SK-N-SH (cell line): ENCODE data around the gene BLVRA. TPM values are rescaled to one million over a fixed set of nuclear protein-coding genes. Genes with fewer than 3 reads are reported as not detected.

ENCODE experiments used
- CTCF ChIA-PET: fragments of 300-600, 350-600 bp; formaldehyde crosslinking; extraction: SDS; loops from one replicate; lab custom pipeline; 2021; lab: Yijun Ruan, JAX
- POLR2A ChIA-PET: fragments of 350-600 bp; sonication (Branson Sonifier 250); formaldehyde crosslinking; extraction: SDS; loops from one replicate; lab custom pipeline; 2020; ENCODE audit warnings: antibody characterized with exemption, inconsistent platforms; lab: Yijun Ruan, JAX
- DNase-seq: peaks from one replicate; pipeline ENCODE4 v3.0.0; 2012
- H2AFZ ChIP-seq: fragments of 200-600 bp; sonication (generic); 2 replicates; pipeline ENCODE4 v1.8.1; 2016; ENCODE audit warnings: antibody characterized with exemption, mild to moderate bottlenecking, low read depth
- H3F3A ChIP-seq: fragments of 200-600 bp; sonication (generic); replicated peaks from 2 replicates; pipeline ENCODE3; 2016; ENCODE audit warnings: antibody characterized with exemption, mild to moderate bottlenecking; ENCODE audit not compliant: insufficient read depth
- H3K27ac ChIP-seq, 2 experiments: fragments of 200-500 bp in 1 of 2; fragments of 200-600 bp in 1 of 2; sonication (Bioruptor generic) in 1 of 2; sonication (generic), shearing (Covaris generic) in 1 of 2; 2 replicates each; pipeline versions ENCODE4 v1.5.1 to v1.6.1; 2014 to 2016; ENCODE audit warnings: low read depth in 2 of 2, inconsistent platforms in 1 of 2, low read length in 1 of 2, mild to moderate bottlenecking in 1 of 2, mixed read lengths in 1 of 2
- H3K27me3 ChIP-seq: fragments of 200-600 bp; sonication (generic), shearing (Covaris generic); 2 replicates; pipeline ENCODE4 v1.6.1; 2016; ENCODE audit warnings: mixed run types; ENCODE audit not compliant: insufficient read depth
- H3K36me3 ChIP-seq, 2 experiments: fragments of 200-500 bp in 1 of 2; fragments of 200-600 bp in 1 of 2; sonication (Bioruptor generic) in 1 of 2; sonication (generic) in 1 of 2; replicated peaks in 1 of 2; 2 replicates each; pipeline versions ENCODE3 to v1.5.1; 2014 to 2016; ENCODE audit warnings: low read length in 1 of 2, mild to moderate bottlenecking in 1 of 2; ENCODE audit not compliant: insufficient read depth in 2 of 2, control insufficient read depth in 1 of 2
- H3K4me1 ChIP-seq, 2 experiments: fragments of 200-500 bp in 1 of 2; fragments of 200-600 bp in 1 of 2; sonication (Bioruptor generic) in 1 of 2; sonication (generic), shearing (Covaris generic) in 1 of 2; 2 replicates each; pipeline versions ENCODE4 v1.5.1 to v1.6.1; 2014 to 2016; ENCODE audit warnings: low read depth in 1 of 2, low read length in 1 of 2, mixed run types in 1 of 2; ENCODE audit not compliant: insufficient read depth in 2 of 2, control insufficient read depth in 1 of 2
- H3K4me2 ChIP-seq: fragments of 200-600 bp; sonication (generic), shearing (Covaris generic); 2 replicates; pipeline ENCODE4 v1.6.1; 2017; ENCODE audit warnings: mixed run types
- H3K4me3 ChIP-seq, 2 experiments: fragments of 200-500 bp in 1 of 2; fragments of 200-600 bp in 1 of 2; sonication (Bioruptor generic) in 1 of 2; sonication (generic), shearing (Covaris generic) in 1 of 2; 2 replicates each; pipeline versions ENCODE4 v1.5.1 to v1.8.1; 2014 to 2016; ENCODE audit warnings: low read depth in 2 of 2, inconsistent platforms in 1 of 2, low read length in 1 of 2, mild to moderate bottlenecking in 1 of 2, mixed read lengths in 1 of 2, moderate library complexity in 1 of 2
- H3K79me2 ChIP-seq: fragments of 200-600 bp; sonication (generic); 2 replicates; pipeline ENCODE4 v1.8.1; 2017; ENCODE audit warnings: mild to moderate bottlenecking; ENCODE audit not compliant: insufficient read depth
- H3K9ac ChIP-seq: fragments of 200-600 bp; sonication (generic); 2 replicates; pipeline ENCODE4 v1.6.1; 2017; ENCODE audit warnings: mixed run types
- H3K9me2 ChIP-seq: fragments of 200-600 bp; sonication (generic); 2 replicates; pipeline ENCODE4 v1.6.1; 2017; ENCODE audit warnings: mixed run types
- H3K9me3 ChIP-seq: fragments of 200-600 bp; sonication (generic); 2 replicates; pipeline ENCODE4 v1.6.1; 2017; ENCODE audit warnings: mixed run types, mild to moderate bottlenecking, moderate library complexity
- H4K20me1 ChIP-seq: fragments of 200-600 bp; sonication (generic); 2 replicates; pipeline ENCODE4 v1.6.1; 2017; ENCODE audit warnings: mild to moderate bottlenecking, mixed run types; ENCODE audit not compliant: insufficient read depth
- CTCF ChIP-seq: fragments of 200-600 bp; sonication (generic); IDR thresholded peaks from 2 replicates; pipeline ENCODE4 v1.6.1; 2017; ENCODE audit warnings: antibody characterized with exemption, mild to moderate bottlenecking, moderate library complexity
- ELF1 ChIP-seq: IDR thresholded peaks from 2 replicates; pipeline ENCODE4 v1.4.0; 2012
- EP300 ChIP-seq, 2 experiments: IDR thresholded peaks; 2 replicates each; pipeline versions ENCODE4 v1.4.0 to v1.6.1; 2012; ENCODE audit warnings: borderline replicate concordance in 1 of 2, low read depth in 1 of 2, low read length in 1 of 2
- EZH2phosphoT487 ChIP-seq: fragments of 200-600 bp; sonication (generic); IDR thresholded peaks from 2 replicates; pipeline ENCODE4 v1.6.1; 2017; ENCODE audit warnings: low read depth, mixed run types, mild to moderate bottlenecking, antibody characterized with exemption, moderate library complexity, borderline replicate concordance
- FOSL2 ChIP-seq: IDR thresholded peaks from 2 replicates; pipeline ENCODE4 v1.4.0; 2012; ENCODE audit warnings: low read depth, mild to moderate bottlenecking, moderate library complexity, borderline replicate concordance
- FOXJ3 ChIP-seq: sonication (generic); formaldehyde crosslinking; IDR thresholded peaks from 2 replicates; pipeline ENCODE4 v1.5.1; 2020; ENCODE audit warnings: mild to moderate bottlenecking, missing genetic modification reagents
- FOXM1 ChIP-seq: IDR thresholded peaks from 2 replicates; pipeline ENCODE4 v1.4.0; 2012; ENCODE audit warnings: low read depth, mild to moderate bottlenecking
- IRF3 ChIP-seq: fragments of 150-350 bp; IDR thresholded peaks from 2 replicates; pipeline ENCODE4 v1.6.1; 2016; ENCODE audit warnings: mild to moderate bottlenecking, low read depth, low read length
- MEF2A ChIP-seq: IDR thresholded peaks from 2 replicates; pipeline ENCODE4 v1.4.0; 2012; ENCODE audit warnings: low read depth, borderline replicate concordance
- NFIC ChIP-seq: IDR thresholded peaks from 2 replicates; pipeline ENCODE4 v1.4.0; 2012; ENCODE audit warnings: borderline replicate concordance
- NRF1 ChIP-seq: IDR thresholded peaks from 2 replicates; pipeline ENCODE4 v1.6.1; 2012; ENCODE audit warnings: low read depth, mild to moderate bottlenecking, low read length
- RAD21 ChIP-seq: IDR thresholded peaks from 2 replicates; pipeline ENCODE4 v1.6.1; 2012; ENCODE audit warnings: mild to moderate bottlenecking, low read length
- RCOR1 ChIP-seq: fragments of 150-350 bp; IDR thresholded peaks from 2 replicates; pipeline ENCODE4 v1.6.1; 2017; ENCODE audit warnings: antibody characterized with exemption, low read length
- RFX5 ChIP-seq: IDR thresholded peaks from 2 replicates; pipeline ENCODE4 v1.6.1; 2012; ENCODE audit warnings: mild to moderate bottlenecking, improper control_type of control experiment, low read length
- RXRA ChIP-seq: IDR thresholded peaks from 2 replicates; pipeline ENCODE4 v1.4.0; 2012; ENCODE audit warnings: low read depth, mild to moderate bottlenecking, borderline replicate concordance
- TAF1 ChIP-seq: IDR thresholded peaks from 2 replicates; pipeline ENCODE4 v1.6.1; 2012; ENCODE audit warnings: low read depth, mild to moderate bottlenecking, low read length, moderate library complexity, borderline replicate concordance
- TCF12 ChIP-seq: IDR thresholded peaks from 2 replicates; pipeline ENCODE4 v1.4.0; 2012
- TEAD4 ChIP-seq: IDR thresholded peaks from 2 replicates; pipeline ENCODE4 v1.4.0; 2012; ENCODE audit warnings: mild to moderate bottlenecking, borderline replicate concordance; ENCODE audit not compliant: insufficient read depth
- YY1 ChIP-seq: IDR thresholded peaks from 2 replicates; pipeline ENCODE4 v1.4.0; 2012; ENCODE audit warnings: low read depth, mild to moderate bottlenecking
- WGBS: methylation state at CpG from one replicate; pipeline ENCODE4 v1.1.6; 2017; ENCODE audit warnings: low lambda C conversion rate; 5-methylcytosine and 5-hydroxymethylcytosine counted together
- polyA plus RNA-seq, 3 experiments: library from polyadenylated mRNA; depleted of rRNA; stranded (reverse); fragments of >200 nt; gene quantifications; 2 replicates each; pipeline ENCODE4 v1.2.3, GENCODE V29; 2012
- TF ChIP-seq, protein P1 (sequence below): IDR thresholded peaks from 2 replicates; pipeline ENCODE4 v1.4.0; 2012; ENCODE audit warnings: low read depth

The BLVRA gene
- polyA plus RNA-seq, 1 of the 3 experiments (the other 2 are of a cell fraction) = 123 TPM

GRCh38 chr7:43781726-43782607 lies 23.5 kb downstream of the BLVRA start (continued):
- TF ChIP-seq YY1 (peak; percentile 19; the same call in 1 of the 2 replicates), CTCF (no peak), RFX5 (no peak), FOSL2 (peak; percentile 92), NFIC (peak; percentile 59), TCF12 (peak; percentile 99), RCOR1 (no peak), TEAD4 (0 out of 2 replicates have a peak, but pooled peaks have one; percentile 69), RAD21 (no peak), NRF1 (no peak), FOXJ3 (CRISPR knock-in tag) (no peak)
- TF ChIP-seq, protein P1, sequence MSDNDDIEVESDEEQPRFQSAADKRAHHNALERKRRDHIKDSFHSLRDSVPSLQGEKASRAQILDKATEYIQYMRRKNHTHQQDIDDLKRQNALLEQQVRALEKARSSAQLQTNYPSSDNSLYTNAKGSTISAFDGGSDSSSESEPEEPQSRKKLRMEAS = peak; percentile 65; the same call in 1 of the 2 replicates

GRCh38 chr7:43782768-43783555 lies 24.5 kb downstream of the BLVRA start:
- no peaks in the 10 kb centered on the region for H3K9me2 ChIP-seq
- no peak for DNase-seq
- WGBS = 96% methylated on average over 8 of the region's 8 CpGs
- no peaks in the 10 kb centered on the region for H3K9me3 ChIP-seq
- H3F3A ChIP-seq = peaks cover 30% of the 10 kb centered on the region
- no peak overlapping the region for H2AFZ ChIP-seq
- peaks cover 8 to 19% of the 10 kb centered on the region in 2 experiments for H3K4me1 ChIP-seq
- POLR2A ChIA-PET = interaction anchor here (1.0 kb wide), 1 partner anchor 53 kb away, joined by 3 read pairs; the partner anchor contains the start of gene COA1
- peaks cover 7% of the 10 kb centered on the region in 2 experiments for H3K36me3 ChIP-seq
- no peak for TF ChIP-seq TAF1
- no peak for TF ChIP-seq EZH2phosphoT487
- TF ChIP-seq IRF3 = no peak
- no peak for TF ChIP-seq FOXM1
- no peak for TF ChIP-seq TEAD4
- TF ChIP-seq MEF2A = no peak
- no peak for TF ChIP-seq RXRA
- TF ChIP-seq RAD21 = no peak
- TF ChIP-seq ELF1 = no peak
- TF ChIP-seq EP300 (IDR thresholded peaks at IDR 0.05; ENCODE audit: borderline replicate concordance in 1 of 2, low read depth in 1 of 2, low read length in 1 of 2) = no peak
- TF ChIP-seq NFIC = no peak
- TF ChIP-seq, all 33 proteins: peak for 0
- Histone ChIP-seq H3K27me3 (no peaks in the 10 kb centered on the region), H3K79me2 (peaks cover 4% of the 10 kb centered on the region; the same call in 1 of the 2 replicates), H4K20me1 (no peaks in the 10 kb centered on the region), H3K9ac (peak overlapping the region; percentile 28; the same call in 1 of the 2 replicates), H3K27ac (peak overlapping the region in 1 of 2 experiments; percentile 80; a peak in 1 of 4 replicates), H3K4me2 (peak overlapping the region; percentile 71), H3K4me3 (no peak overlapping the region)
- CTCF ChIA-PET = interaction anchor here (1.2 kb wide), 1 partner anchor 56 kb away, joined by 5 read pairs; no protein-coding TSS in a partner anchor
